Iris pigment epithelial cell (primary cell): ENCODE results near the gene UGT1A3.
A peak's percentile ranks its signal among the peaks of the same experiment; 100 is the strongest.

Experiments
- DNase-seq: peaks from one replicate; pipeline ENCODE4 v3.0.0-alpha.2; 2011; ENCODE audit warnings: low read depth

UGT1A3 gene

GRCh38 chr2:233817361-233817911 is 88.6 kb downstream of the UGT1A3 start:
- DNase-seq: peak; percentile 37

- DNase-seq: no peak
Observed at GRCh38 chr2:233817995-233818638, 89.3 kb downstream of the UGT1A3 start.

- no peak for DNase-seq
Observed at GRCh38 chr2:233818639-233819621, 90.1 kb downstream of the UGT1A3 start.

GRCh38 chr2:233819884-233820773 is 91.3 kb downstream of the UGT1A3 start:
- no peak for DNase-seq

GRCh38 chr2:233820774-233821105 is 91.9 kb downstream of the UGT1A3 start:
- no peak for DNase-seq

GRCh38 chr2:233821196-233821595 is 92.4 kb downstream of the UGT1A3 start:
- DNase-seq: no peak

- no peak for DNase-seq
Observed at GRCh38 chr2:233821709-233822100, 92.9 kb downstream of the UGT1A3 start.

- DNase-seq: no peak
Observed at GRCh38 chr2:233822101-233822771, 93.4 kb downstream of the UGT1A3 start.
